HG03520 (cell line): ENCODE measurements around the gene TXNRD3.
"Not testable (repeated sequence)": the region's sequence is repeated elsewhere in the genome, so short reads cannot be mapped to it uniquely, and the experiment has no call there.

Experiments
- ATAC-seq: cut with Tn5 transposase; IDR thresholded peaks from one replicate; pipeline ENCODE4 v1.9.1; 2021; ENCODE audit warnings: mild to moderate bottlenecking, moderate library complexity; ENCODE audit not compliant: unreplicated experiment

Gene TXNRD3

GRCh38 chr3:126604691-126605090 lies 50.2 kb downstream of the TXNRD3 start:
- no peak for ATAC-seq

DNA sequence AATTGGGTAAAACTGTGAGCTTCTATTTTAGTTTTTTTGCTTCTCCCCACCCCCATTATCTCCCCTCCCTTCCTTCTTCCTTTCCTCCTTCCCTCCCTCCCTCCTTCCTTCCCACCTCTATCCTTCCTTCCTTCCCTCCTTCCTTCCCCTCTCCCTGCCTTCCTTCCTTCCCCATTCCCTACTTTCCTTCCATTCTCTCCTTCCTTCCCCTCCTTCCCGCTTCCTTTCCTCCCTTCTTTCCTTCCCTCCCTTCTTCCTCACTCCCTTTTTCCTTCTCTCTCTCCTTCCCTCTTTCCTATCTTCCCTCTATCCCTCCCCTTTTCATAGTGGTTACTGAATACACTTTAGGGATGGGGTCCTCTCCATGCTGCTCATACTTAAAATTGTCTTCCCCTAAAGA lies 55.8 kb downstream of the TXNRD3 start:
- no peak for ATAC-seq

DNA sequence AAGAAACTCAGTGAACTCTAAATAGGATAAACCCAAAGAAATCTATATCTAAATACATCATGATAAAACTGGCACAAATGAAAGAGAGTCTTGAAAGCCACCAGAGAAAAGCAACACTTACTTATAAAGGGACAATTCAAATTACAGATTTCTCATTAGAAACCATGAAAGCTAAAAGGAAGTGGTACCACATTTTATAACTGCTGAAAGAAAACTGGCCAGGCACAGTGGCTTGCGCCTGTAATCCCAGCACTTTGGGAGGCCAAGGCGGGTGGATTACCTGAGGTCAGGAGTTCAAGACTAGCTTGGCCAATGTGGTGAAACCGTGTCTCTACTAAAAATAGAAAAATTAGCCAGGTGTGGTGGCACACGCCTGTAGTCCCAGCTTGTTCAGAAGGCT lies 59.4 kb downstream of the TXNRD3 start:
- not testable (repeated sequence) for ATAC-seq

GRCh38 chr3:126591515-126591914 lies 63.4 kb downstream of the TXNRD3 start:
- ATAC-seq, result not testable (repeated sequence)

- no peak for ATAC-seq
Observed at GRCh38 chr3:126582311-126582710, 72.6 kb downstream of the TXNRD3 start.

DNA sequence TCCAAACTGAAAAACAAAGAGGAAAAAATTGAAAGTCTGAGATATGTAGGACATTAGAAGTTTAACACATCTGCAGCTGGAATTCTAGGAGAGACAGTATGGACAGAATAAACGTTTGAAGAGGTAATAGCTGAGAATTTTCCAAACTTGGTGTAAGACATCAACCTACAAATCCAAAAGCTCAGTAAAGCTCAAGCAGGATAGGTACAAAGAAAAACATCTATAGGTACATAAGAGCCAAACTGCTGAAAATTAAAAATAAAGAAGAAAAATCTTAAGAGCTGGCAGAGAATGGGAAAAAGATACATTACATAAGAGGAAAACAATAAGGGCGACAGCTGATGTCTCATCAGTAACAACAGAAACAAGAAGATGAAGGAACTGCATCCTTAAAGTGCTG lies 73.4 kb downstream of the TXNRD3 start:
- ATAC-seq, result no peak

DNA sequence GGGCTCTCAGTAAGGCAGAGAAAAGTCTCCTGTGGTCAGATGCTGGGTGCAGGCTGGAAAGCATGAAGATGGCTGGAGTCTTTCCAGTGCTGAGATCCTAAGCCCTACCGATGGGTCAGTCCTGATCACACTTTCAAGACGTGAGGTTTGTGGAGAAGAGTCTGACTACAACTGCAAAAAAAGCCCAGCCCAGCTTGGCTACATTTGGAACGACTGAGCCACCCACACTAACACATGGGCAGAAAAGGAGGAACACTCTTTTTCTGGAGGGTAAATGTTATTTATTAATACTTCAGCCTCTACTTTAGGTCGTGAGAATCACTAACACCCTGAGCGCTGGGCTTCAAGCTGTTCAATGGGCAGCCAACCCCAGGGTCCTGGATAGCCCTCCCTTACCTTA lies 74.2 kb downstream of the TXNRD3 start:
- ATAC-seq, result no peak

DNA sequence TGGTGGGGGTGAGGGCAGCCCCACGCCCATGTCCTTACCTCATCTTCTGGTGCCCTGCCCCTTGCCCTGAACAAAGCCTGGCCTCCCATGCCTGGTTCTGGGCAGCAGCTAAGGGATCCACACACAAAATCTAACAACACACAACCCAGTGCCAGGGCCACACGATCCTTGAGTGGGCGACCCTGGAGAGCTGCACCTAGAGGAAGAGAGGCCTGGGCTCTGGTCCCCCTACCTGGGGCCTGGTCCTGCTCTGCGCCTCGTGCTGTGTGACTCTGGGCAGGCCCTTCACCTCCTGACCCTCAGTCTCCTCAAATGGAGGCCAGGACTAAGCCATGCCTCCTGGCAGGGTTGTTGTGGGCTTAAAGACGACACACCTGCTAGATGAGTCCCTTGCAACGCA lies 76.2 kb downstream of the TXNRD3 start:
- no peak for ATAC-seq

DNA sequence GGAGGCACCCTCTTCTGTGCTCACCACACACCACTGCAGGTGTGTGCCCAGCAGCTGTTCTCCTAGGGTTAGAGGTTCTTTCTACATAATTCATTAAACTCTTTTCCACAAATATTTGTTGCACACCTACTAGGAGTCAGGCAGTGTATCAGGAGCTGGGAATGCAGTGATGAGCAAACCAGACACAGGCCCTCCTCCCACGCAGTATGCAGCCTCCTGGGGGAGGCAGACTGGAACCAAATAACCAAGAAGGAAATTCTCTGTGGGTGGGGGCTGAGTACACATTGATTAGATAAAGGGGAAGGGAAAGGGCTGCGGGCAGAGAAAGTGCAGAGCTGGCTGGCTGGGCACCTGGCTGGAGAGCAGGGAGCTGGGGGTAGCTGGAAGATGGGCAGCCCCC lies 77.7 kb downstream of the TXNRD3 start:
- ATAC-seq, result no peak

- no peak for ATAC-seq
Observed at GRCh38 chr3:126573492-126574117, 81.3 kb downstream of the TXNRD3 start.

- no peak for ATAC-seq
Observed at GRCh38 chr3:126571078-126571477, 83.8 kb downstream of the TXNRD3 start.

DNA sequence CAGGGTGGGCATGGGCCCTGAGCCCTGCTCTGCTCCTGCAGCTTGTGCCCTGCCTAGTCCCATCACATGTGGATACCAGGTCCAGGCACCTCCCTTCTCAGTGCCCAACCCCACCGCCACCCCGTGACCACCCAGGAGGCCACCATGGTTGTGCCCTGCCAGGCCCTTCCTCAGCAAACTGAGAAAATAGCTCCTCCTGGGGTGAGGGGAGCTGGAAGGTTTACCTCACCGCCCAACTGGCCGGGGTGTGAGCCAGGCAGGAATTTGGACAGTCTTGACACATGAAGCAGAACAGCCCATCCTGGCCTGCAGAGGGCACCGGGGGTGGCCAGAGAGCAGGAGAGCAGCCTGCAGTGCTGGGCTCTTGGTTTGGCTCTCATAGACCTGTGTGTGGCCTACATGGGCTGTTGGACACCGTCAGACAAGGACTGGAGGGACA lies 84.8 kb downstream of the TXNRD3 start:
- ATAC-seq, result no peak

GRCh38 chr3:126569390-126569975 lies 85.4 kb downstream of the TXNRD3 start:
- no peak for ATAC-seq

GRCh38 chr3:126568776-126569342 lies 86.1 kb downstream of the TXNRD3 start:
- no peak for ATAC-seq

DNA sequence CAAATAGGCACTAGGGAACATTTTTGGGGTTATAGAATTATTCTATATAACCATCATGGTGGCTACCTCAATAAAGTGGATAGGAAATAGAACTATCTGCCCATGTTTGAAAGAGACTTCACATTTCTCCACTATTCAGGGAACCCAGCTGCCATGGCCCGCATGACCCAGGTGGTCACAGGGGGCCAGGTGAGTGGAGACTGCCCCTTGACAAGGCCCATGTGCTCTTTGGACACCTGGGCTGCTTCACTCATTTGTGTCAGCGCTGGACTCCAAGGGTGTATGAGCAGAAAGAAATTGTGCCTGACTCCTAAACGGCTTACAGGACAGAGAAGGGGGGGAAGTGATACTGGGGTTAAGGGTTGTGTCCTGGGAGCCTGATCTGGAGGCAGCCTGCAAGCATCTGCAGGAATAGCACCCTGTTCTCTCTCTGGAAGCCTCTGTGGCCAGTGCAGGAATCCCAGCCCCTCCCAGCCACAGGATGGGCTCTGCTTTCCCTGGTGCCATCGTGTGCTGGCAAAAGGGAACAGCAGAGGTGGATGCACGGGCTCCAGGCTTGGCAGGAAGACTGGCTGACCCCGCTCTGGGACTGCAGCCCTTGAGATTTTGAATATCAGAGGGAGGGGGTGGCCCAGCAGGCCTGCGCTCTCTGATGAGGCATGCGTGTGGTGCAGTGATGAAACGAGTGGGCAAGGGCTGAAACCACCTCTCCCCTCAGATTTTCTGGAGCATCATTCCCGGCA lies 87.1 kb downstream of the TXNRD3 start:
- ATAC-seq, result no peak

GRCh38 chr3:126562737-126563276 lies 92.1 kb downstream of the TXNRD3 start:
- no peak for ATAC-seq

DNA sequence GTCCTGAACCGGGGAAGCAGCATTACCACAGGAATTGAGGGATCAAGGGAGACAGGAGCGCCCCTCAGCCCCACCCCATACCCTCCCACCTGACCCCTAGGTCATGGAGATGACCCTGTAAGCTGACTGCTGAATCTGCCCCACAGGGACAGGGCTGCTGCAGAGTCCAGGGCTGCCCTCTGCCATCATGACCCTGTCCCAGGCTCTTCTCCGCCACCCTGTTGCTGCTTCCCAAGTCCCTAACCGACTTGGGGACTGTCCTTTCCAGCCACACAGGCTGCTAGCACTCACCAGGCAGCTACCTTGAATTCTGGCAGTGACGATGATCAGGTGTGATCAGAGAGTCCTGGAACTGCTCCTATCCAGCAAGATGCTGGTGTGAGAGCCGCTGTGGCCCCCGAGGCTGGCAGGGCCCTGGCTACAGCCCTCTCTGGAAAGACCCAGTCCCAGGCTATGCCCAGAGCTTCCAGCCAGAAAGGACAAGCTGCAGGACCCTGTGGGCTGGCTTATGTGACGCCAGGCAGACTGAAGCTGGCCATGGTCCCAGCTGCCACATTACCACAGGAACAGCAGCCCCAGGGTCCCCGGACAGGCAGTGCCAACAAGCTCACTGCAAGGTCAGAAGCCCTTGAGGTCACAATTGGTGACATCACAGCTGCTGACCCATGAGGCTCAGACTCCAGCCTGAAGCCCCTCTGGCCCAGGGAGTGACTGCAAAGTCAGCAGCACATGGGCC lies 96.4 kb downstream of the TXNRD3 start, which contains the start of gene C3orf22:
Gene C3orf22, minus strand, starts transcription at position 597 of the 736 bp plus-strand sequence. CDS start 5,542 bp downstream, outside the sequence.
- no peak for ATAC-seq

GRCh38 chr3:126557761-126558160 lies 97.2 kb downstream of the TXNRD3 start:
- no peak for ATAC-seq

DNA sequence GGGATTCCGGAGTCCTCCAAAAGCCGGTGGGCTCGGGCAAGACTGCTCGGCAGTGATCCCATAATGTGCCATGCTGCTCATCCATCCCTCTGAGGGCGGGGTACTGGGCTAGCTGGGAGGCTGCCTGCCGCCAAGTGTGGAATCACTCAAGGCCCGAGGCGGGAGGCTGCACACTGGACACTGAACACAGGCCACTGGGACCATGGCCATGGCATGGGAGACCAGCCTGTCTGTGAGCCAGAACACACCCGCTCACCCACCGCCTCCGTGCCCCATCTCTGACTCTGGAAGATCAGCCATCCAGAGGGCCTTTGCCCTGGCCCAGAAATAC lies 97.5 kb downstream of the TXNRD3 start:
- no peak for ATAC-seq
